ENCODE data around the gene GAS2. TPM values are rescaled to one million over a fixed set of nuclear protein-coding genes. Genes with fewer than 3 reads are reported as not detected.

GAS2 gene
- total and polyA plus RNA-seq, 2 donors from 2014 or later, result 4.5 to 6.8 TPM

DNA sequence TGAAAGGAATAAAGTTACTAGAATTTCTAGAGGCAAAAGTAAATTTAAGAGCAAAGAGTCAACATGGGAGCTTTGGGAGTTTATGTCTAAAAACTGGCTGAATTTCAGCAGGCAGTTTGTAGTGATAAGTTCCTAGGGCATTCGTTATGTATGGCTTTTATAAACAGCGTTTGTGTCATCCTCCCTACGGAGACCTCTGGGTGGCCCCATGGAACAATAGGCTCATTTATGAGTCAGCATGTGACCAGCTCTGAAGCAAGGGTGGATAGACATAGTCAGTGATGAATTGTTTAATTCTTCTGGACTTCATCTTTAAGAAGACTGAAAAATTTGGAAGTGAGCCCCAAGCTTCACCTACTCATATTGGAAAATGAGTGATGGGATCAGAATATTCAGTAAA is 126.1 kb downstream of the GAS2 start:
- H3K27me3 ChIP-seq (ENCODE audit: control insufficient read depth, insufficient read depth, low read length), result no peaks in the 10 kb centered on the region
- no peak overlapping the region for H3K4me3 ChIP-seq (ENCODE audit: low read length in 3 of 3)
- no peak overlapping the region for H3K27ac ChIP-seq (ENCODE audit: low read depth in 2 of 2, low read length in 2 of 2)
- TF ChIP-seq, protein P1, sequence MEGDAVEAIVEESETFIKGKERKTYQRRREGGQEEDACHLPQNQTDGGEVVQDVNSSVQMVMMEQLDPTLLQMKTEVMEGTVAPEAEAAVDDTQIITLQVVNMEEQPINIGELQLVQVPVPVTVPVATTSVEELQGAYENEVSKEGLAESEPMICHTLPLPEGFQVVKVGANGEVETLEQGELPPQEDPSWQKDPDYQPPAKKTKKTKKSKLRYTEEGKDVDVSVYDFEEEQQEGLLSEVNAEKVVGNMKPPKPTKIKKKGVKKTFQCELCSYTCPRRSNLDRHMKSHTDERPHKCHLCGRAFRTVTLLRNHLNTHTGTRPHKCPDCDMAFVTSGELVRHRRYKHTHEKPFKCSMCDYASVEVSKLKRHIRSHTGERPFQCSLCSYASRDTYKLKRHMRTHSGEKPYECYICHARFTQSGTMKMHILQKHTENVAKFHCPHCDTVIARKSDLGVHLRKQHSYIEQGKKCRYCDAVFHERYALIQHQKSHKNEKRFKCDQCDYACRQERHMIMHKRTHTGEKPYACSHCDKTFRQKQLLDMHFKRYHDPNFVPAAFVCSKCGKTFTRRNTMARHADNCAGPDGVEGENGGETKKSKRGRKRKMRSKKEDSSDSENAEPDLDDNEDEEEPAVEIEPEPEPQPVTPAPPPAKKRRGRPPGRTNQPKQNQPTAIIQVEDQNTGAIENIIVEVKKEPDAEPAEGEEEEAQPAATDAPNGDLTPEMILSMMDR (IDR thresholded peaks at IDR 0.05; ENCODE audit: borderline replicate concordance, extremely low read depth, insufficient read depth), result no peak
- intact Hi-C loops (cut with DNase I), result no loop called here
- H3K36me3 ChIP-seq (ENCODE audit: control insufficient read depth in 2 of 3, insufficient read depth in 3 of 3, low read length in 3 of 3), result no peaks in the 10 kb centered on the region
- no peaks in the 10 kb centered on the region for H3K9me3 ChIP-seq (ENCODE audit: control insufficient read depth in 2 of 3, insufficient read depth in 1 of 3, low read length in 3 of 3)
- no peaks in the 10 kb centered on the region for H3K4me1 ChIP-seq (ENCODE audit: control insufficient read depth in 2 of 3, insufficient read depth in 2 of 3, low read depth in 1 of 3, low read length in 3 of 3)
- FAIRE-seq (no peak), DNase-seq (peak in 1 of 5 donors; percentile 19)
- H3K9ac ChIP-seq (ENCODE audit: low read length in 3 of 3), result no peak overlapping the region

DNA sequence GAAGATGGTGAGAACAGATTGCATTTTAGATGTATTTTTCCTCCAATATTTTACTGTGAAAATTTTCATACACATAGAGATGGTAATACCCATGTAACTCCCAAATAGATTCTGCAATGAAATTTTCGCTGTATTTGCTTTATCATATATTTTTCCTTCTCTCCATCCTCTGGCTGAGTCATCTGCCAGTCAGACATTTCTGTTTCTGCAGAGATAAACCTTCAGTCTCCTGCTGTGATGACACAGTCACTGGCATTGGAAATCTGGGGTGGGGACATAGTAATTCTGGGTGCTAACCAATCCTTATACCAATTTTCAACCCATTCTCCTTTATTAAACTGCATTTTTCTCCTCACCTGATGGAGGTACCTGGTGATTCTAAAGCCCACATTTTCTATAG is 129.5 kb downstream of the GAS2 start:
- intact Hi-C loops (cut with DNase I), result no loop called here
- TF ChIP-seq, protein P1 (IDR thresholded peaks at IDR 0.05; ENCODE audit: borderline replicate concordance, extremely low read depth, insufficient read depth), result no peak

DNA sequence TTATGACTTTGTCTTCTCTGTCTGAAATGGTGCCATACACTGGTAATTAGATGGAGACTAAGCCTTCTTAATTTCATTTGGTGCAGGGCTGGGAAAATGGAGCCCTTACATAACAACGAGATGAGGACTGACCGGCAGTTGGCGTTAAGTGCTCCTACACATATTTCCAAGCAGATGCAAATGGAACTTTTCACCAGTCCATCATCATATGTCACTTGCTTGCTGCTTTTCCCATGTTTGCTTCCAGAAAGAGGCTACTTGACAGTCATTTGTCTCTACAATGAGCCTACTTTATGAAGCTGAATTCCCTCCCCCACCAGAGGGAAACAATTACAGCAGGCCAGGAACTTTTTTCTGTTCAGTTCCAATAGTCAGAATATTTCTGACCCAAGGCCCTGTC is 130.6 kb downstream of the GAS2 start:
- Histone ChIP-seq H3K9me3 (ENCODE audit: control insufficient read depth in 2 of 3, insufficient read depth in 1 of 3, low read length in 3 of 3) (no peaks in the 10 kb centered on the region), H3K4me1 (ENCODE audit: control insufficient read depth in 2 of 3, insufficient read depth in 2 of 3, low read depth in 1 of 3, low read length in 3 of 3) (no peaks in the 10 kb centered on the region), H3K9ac (ENCODE audit: low read length in 3 of 3) (no peak overlapping the region), H3K4me3 (ENCODE audit: low read length in 3 of 3) (no peak overlapping the region), H3K27me3 (ENCODE audit: control insufficient read depth, insufficient read depth, low read length) (no peaks in the 10 kb centered on the region), H3K36me3 (ENCODE audit: control insufficient read depth in 2 of 3, insufficient read depth in 3 of 3, low read length in 3 of 3) (no peaks in the 10 kb centered on the region), H3K27ac (ENCODE audit: low read depth in 2 of 2, low read length in 2 of 2) (no peak overlapping the region)
- FAIRE-seq (no peak), DNase-seq (no peak)
- intact Hi-C loops (cut with DNase I), result no loop called here
- TF ChIP-seq, protein P1 (IDR thresholded peaks at IDR 0.05; ENCODE audit: borderline replicate concordance, extremely low read depth, insufficient read depth), result no peak

More for the DNA sequence above, 129.5 kb downstream of the GAS2 start:
- DNase-seq, result no peak
- no peaks in the 10 kb centered on the region for H3K36me3 ChIP-seq (ENCODE audit: control insufficient read depth in 2 of 3, insufficient read depth in 3 of 3, low read length in 3 of 3)
- no peaks in the 10 kb centered on the region for H3K4me1 ChIP-seq (ENCODE audit: control insufficient read depth in 2 of 3, insufficient read depth in 2 of 3, low read depth in 1 of 3, low read length in 3 of 3)
- H3K9me3 ChIP-seq (ENCODE audit: control insufficient read depth in 2 of 3, insufficient read depth in 1 of 3, low read length in 3 of 3), result no peaks in the 10 kb centered on the region
- no peak for FAIRE-seq
- no peak overlapping the region for H3K9ac ChIP-seq (ENCODE audit: low read length in 3 of 3)
- H3K27ac ChIP-seq (ENCODE audit: low read depth in 2 of 2, low read length in 2 of 2), result no peak overlapping the region
- no peak overlapping the region for H3K4me3 ChIP-seq (ENCODE audit: low read length in 3 of 3)
- no peaks in the 10 kb centered on the region for H3K27me3 ChIP-seq (ENCODE audit: control insufficient read depth, insufficient read depth, low read length)

DNA sequence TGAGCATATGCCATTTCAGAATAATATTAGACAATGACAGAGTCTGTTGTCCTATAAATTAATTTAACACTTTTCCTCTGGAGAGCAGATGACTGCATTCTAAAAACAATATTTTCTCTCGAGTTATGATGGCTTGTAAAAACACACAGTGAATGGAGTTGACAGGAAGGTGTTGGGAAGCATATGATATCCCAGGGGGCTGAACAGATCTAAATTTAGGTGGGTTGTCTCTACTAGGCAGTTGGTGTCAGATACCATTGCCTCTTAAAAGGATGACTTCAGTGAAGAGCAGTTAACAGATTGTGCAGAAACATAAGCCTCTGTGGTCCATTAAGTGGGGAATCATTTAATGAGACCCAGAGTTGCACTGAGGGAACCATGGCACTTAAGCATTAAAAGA is 132.5 kb downstream of the GAS2 start:
- intact Hi-C loops (cut with DNase I), result no loop called here
- H3K27ac ChIP-seq (ENCODE audit: low read depth in 2 of 2, low read length in 2 of 2), result no peak overlapping the region
- H3K9me3 ChIP-seq (ENCODE audit: control insufficient read depth in 2 of 3, insufficient read depth in 1 of 3, low read length in 3 of 3), result no peaks in the 10 kb centered on the region
- TF ChIP-seq, protein P1 (IDR thresholded peaks at IDR 0.05; ENCODE audit: borderline replicate concordance, extremely low read depth, insufficient read depth), result no peak
- no peak for DNase-seq
- no peaks in the 10 kb centered on the region for H3K27me3 ChIP-seq (ENCODE audit: control insufficient read depth, insufficient read depth, low read length)
- no peak overlapping the region for H3K4me3 ChIP-seq (ENCODE audit: low read length in 3 of 3)
- H3K9ac ChIP-seq (ENCODE audit: low read length in 3 of 3), result no peak overlapping the region
- H3K36me3 ChIP-seq (ENCODE audit: control insufficient read depth in 2 of 3, insufficient read depth in 3 of 3, low read length in 3 of 3), result no peaks in the 10 kb centered on the region
- no peaks in the 10 kb centered on the region for H3K4me1 ChIP-seq (ENCODE audit: control insufficient read depth in 2 of 3, insufficient read depth in 2 of 3, low read depth in 1 of 3, low read length in 3 of 3)
- no peak for FAIRE-seq
